ENCODE results near the gene NF2.

Gene NF2

GRCh38 chr22:29626497-29627195, 23.2 kb downstream of the NF2 start:
- H3K4me3 ChIP-seq (ENCODE audit: low read depth, low read length): no peak overlapping the region
- no peak for TF ChIP-seq CTCF (IDR thresholded peaks at IDR 0.05; ENCODE audit: borderline replicate concordance, insufficient read depth, low read depth, low read length)

- no peak for TF ChIP-seq CTCF (IDR thresholded peaks at IDR 0.05; ENCODE audit: borderline replicate concordance, insufficient read depth, low read depth, low read length)
- no peak overlapping the region for H3K4me3 ChIP-seq (ENCODE audit: low read depth, low read length)
Measured at GRCh38 chr22:29627196-29627535, 23.7 kb downstream of the NF2 start.

- no peak for TF ChIP-seq CTCF (IDR thresholded peaks at IDR 0.05; ENCODE audit: borderline replicate concordance, insufficient read depth, low read depth, low read length)
- no peak overlapping the region for H3K4me3 ChIP-seq (ENCODE audit: low read depth, low read length)
Measured at GRCh38 chr22:29628996-29629902, 25.8 kb downstream of the NF2 start.

GRCh38 chr22:29629903-29630516, 26.6 kb downstream of the NF2 start:
- H3K4me3 ChIP-seq (ENCODE audit: low read depth, low read length): no peak overlapping the region
- no peak for TF ChIP-seq CTCF (IDR thresholded peaks at IDR 0.05; ENCODE audit: borderline replicate concordance, insufficient read depth, low read depth, low read length)

GRCh38 chr22:29630987-29631386, 27.6 kb downstream of the NF2 start:
- TF ChIP-seq CTCF (IDR thresholded peaks at IDR 0.05; ENCODE audit: borderline replicate concordance, insufficient read depth, low read depth, low read length): no peak
- H3K4me3 ChIP-seq (ENCODE audit: low read depth, low read length): no peak overlapping the region

GRCh38 chr22:29631725-29632124, 28.3 kb downstream of the NF2 start:
- no peak for TF ChIP-seq CTCF (IDR thresholded peaks at IDR 0.05; ENCODE audit: borderline replicate concordance, insufficient read depth, low read depth, low read length)
- no peak overlapping the region for H3K4me3 ChIP-seq (ENCODE audit: low read depth, low read length)
